CD8-positive, alpha-beta memory T cell (primary cell): Measurements from ENCODE around the gene CUX1. TPM values are rescaled to one million over a fixed set of nuclear protein-coding genes. Genes with fewer than 3 reads are reported as not detected.

Source experiments
- CTCF ChIA-PET: fragments of 350-600 bp; sonication (Branson Sonifier 250); formaldehyde crosslinking; loops from one replicate; lab custom pipeline; 2021; ENCODE audit warnings: antibody characterized with exemption; lab: Charles Lee
- POLR2A ChIA-PET: fragments of 350-600 bp; sonication (Branson Sonifier 250); formaldehyde crosslinking; loops from one replicate; lab custom pipeline; 2021; ENCODE audit warnings: antibody characterized with exemption; lab: Charles Lee
- DNase-seq, 5 donors: peaks; one replicate each; pipeline versions ENCODE4 v3.0.0 to v3.0.0-alpha.2; 2020 to 2022; ENCODE audit warnings: mixed read lengths in 1 of 5
- H3K27ac ChIP-seq: one replicate; pipeline ENCODE4 v1.7.0; 2013; ENCODE audit warnings: low read depth, mild to moderate bottlenecking, low read length, moderate library complexity
- H3K27me3 ChIP-seq: 2 replicates; pipeline ENCODE4 v1.7.0; 2013; ENCODE audit warnings: low read length, mild to moderate bottlenecking; ENCODE audit not compliant: insufficient read depth, poor library complexity, severe bottlenecking
- H3K36me3 ChIP-seq: 2 replicates; pipeline ENCODE4 v1.7.0; 2013; ENCODE audit warnings: mild to moderate bottlenecking, low read length, moderate library complexity; ENCODE audit not compliant: insufficient read depth
- H3K4me1 ChIP-seq: 2 replicates; pipeline ENCODE4 v1.7.0; 2013; ENCODE audit warnings: mild to moderate bottlenecking, low read length, moderate library complexity; ENCODE audit not compliant: insufficient read depth
- H3K4me3 ChIP-seq: 2 replicates; pipeline ENCODE4 v1.7.0; 2013; ENCODE audit warnings: mild to moderate bottlenecking, low read length
- H3K9me3 ChIP-seq: 2 replicates; pipeline ENCODE4 v1.7.0; 2013; ENCODE audit warnings: mild to moderate bottlenecking, low read length
- H3K27ac Mint-ChIP-seq, 8 donors: one replicate each; pipeline ENCODE4 v1.8.0; 2020 to 2021; ENCODE audit warnings: mixed read lengths in 8 of 8, mild to moderate bottlenecking in 6 of 8, inconsistent platforms in 3 of 8, moderate library complexity in 3 of 8
- H3K27me3 Mint-ChIP-seq, 2 donors: one replicate each; pipeline ENCODE4 v1.8.0; 2020 to 2021; ENCODE audit warnings: mixed read lengths in 2 of 2, mild to moderate bottlenecking in 1 of 2, moderate library complexity in 1 of 2
- H3K36me3 Mint-ChIP-seq, 3 donors: one replicate each; pipeline ENCODE4 v1.8.0; 2020 to 2021; ENCODE audit warnings: mixed read lengths in 3 of 3, inconsistent platforms in 1 of 3, mild to moderate bottlenecking in 1 of 3
- H3K4me1 Mint-ChIP-seq, 3 donors: one replicate each; pipeline ENCODE4 v1.8.0; 2020 to 2021; ENCODE audit warnings: mixed read lengths in 3 of 3, inconsistent platforms in 1 of 3, mild to moderate bottlenecking in 1 of 3
- H3K4me3 Mint-ChIP-seq, 7 donors: one replicate each; pipeline ENCODE4 v1.8.0; 2020 to 2021; ENCODE audit warnings: mixed read lengths in 7 of 7, mild to moderate bottlenecking in 6 of 7, moderate library complexity in 4 of 7, inconsistent platforms in 2 of 7
- H3K9me3 Mint-ChIP-seq, 5 donors: one replicate each; pipeline ENCODE4 v1.8.0; 2020 to 2022; ENCODE audit warnings: mixed read lengths in 5 of 5, mild to moderate bottlenecking in 3 of 5, moderate library complexity in 2 of 5, inconsistent platforms in 1 of 5
- polyA plus RNA-seq: library from polyadenylated mRNA; unstranded; fragments of 300-500 nt; fragmentation: Illumina TruSeq; gene quantifications from one replicate; pipeline ENCODE4 v1.2.3, GENCODE V29; 2021
- total RNA-seq, 2 experiments: library from RNA; stranded (reverse); gene quantifications; one replicate each; pipeline ENCODE4 v1.2.3, GENCODE V29; 2021

CUX1 gene
- total and polyA plus RNA-seq, 3 experiments from 2014 or later = 23.2 to 26.4 (median 23.6) TPM

DNA sequence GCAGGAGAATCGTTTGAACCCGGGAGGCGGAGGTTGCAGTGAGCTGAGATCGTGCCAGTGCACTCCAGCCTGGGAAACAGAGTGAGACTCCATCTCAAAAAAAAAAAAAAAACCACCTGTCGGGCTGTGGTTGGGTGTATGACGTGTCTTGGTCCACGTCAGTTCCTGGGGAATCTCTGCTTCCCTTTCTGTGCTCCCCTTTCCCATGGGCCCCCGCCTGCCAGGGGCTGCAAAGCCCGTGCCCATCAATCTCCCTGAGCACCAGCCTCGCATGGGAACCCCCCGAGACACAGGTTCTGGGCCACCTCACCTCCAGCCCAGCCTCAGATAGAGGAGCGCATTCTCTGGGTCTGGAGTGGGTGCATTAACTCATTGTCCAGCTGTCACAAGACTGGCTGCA is 467.0 kb downstream of the CUX1 start:
- H3K27ac Mint-ChIP-seq = peak overlapping the region in 6 of 8 donors; percentile 43 to 84 (median 81)
- H3K36me3 Mint-ChIP-seq = no peaks in the 10 kb centered on the region
- peak overlapping the region; percentile 54 to 93 (median 80) for H3K4me3 Mint-ChIP-seq
- H3K27me3 Mint-ChIP-seq = no peaks in the 10 kb centered on the region
- ChIA-PET POLR2A (no interaction called here), CTCF (no interaction called here)
- no peaks in the 10 kb centered on the region for H3K9me3 ChIP-seq
- no peaks in the 10 kb centered on the region for H3K27me3 ChIP-seq
- H3K4me1 Mint-ChIP-seq = peaks cover 19 to 31% (median 22%) of the 10 kb centered on the region in 3 donors
- no peak overlapping the region for H3K27ac ChIP-seq
- no peaks in the 10 kb centered on the region for H3K36me3 ChIP-seq
- H3K4me3 ChIP-seq = no peak overlapping the region
- peaks cover 14% of the 10 kb centered on the region for H3K4me1 ChIP-seq
- peak in 2 of 5 donors; percentile 23 to 35 for DNase-seq
- H3K9me3 Mint-ChIP-seq = peaks cover 0 to 2% (median 0%) of the 10 kb centered on the region in 5 donors

DNA sequence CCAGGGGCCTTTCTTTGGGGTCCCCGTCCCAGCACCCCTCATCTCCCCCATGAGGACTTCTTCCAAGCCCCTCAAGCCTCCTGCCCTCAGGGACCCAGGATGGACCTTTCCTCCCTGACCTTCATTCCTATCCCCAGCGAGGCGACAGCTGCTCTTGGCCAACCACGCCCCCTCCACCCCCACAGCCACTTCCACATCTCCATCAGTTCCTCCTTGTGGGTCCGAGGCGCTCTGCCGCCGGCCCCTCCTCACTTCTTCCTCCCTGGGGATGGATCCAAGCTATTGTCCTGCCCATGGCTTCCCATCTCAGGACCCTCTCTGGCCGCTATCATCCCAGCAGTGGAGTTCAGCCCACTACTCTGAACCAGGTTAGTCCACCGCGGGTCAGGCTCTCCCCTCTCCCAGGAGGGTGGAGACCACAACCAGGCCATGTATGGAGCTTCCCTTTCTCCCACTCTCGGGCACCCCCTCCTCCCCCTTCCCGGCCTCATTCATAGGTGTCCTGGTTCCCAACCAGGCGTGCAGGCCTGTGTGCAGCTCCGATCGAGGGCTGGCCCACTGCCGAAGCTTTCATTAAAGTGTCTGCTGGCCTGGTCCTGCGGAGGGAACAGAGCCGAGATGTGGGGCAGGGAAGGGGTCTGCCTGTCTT is 467.6 kb downstream of the CUX1 start:
- DNase-seq = no peak
- H3K4me1 Mint-ChIP-seq = peaks cover 18 to 30% (median 22%) of the 10 kb centered on the region in 3 donors
- CTCF ChIA-PET = interaction anchor here (1.0 kb wide), 1 partner anchor 106 kb away, joined by 4 read pairs; no protein-coding TSS in a partner anchor
- H3K27me3 Mint-ChIP-seq = no peaks in the 10 kb centered on the region
- Histone ChIP-seq H3K9me3 (no peaks in the 10 kb centered on the region), H3K27me3 (no peaks in the 10 kb centered on the region), H3K4me3 (no peak overlapping the region), H3K27ac (no peak overlapping the region), H3K4me1 (peaks cover 14% of the 10 kb centered on the region), H3K36me3 (no peaks in the 10 kb centered on the region)
- H3K9me3 Mint-ChIP-seq = peaks cover 0 to 2% (median 0%) of the 10 kb centered on the region in 5 donors
- peak overlapping the region in 5 of 8 donors; percentile 43 to 84 (median 81) for H3K27ac Mint-ChIP-seq
- H3K4me3 Mint-ChIP-seq = peak overlapping the region; percentile 54 to 93 (median 82)
- POLR2A ChIA-PET = no interaction called here
- no peaks in the 10 kb centered on the region for H3K36me3 Mint-ChIP-seq

DNA sequence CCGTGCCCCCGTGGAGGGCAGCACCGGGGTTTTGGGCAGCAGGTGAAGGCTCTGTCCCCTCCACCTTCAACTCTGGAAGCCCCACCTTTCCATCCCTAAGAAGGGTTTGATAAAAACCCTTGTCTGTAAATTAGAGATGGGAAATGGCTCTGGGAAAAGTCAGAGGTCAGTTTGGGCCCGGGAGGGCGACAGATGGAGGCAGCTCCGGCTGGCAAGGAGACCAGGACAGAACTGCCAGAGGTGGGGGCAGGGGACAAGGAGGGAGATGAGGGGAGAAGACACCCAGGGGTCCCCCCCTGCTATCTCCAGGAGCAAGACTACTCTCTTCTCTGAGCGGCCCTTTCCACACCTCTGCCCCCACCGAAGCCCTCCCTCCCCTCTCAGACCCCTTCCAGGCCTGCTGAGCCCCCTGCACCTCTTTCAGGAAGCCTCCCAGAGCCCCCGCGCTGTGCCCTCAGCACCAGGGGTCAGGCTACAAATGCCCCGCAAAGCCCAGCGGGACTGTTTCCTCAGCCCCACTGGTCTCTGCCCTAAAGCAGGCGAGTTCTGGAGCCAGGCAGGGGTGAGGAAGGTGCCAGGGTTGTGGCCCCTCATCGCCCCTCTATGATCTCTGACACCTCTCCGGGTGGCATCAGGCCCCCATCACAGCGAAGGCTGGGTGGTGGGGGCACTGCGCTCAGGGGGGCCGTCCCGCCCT is 468.3 kb downstream of the CUX1 start:
- H3K36me3 Mint-ChIP-seq = no peaks in the 10 kb centered on the region
- Histone ChIP-seq H3K9me3 (no peaks in the 10 kb centered on the region), H3K27me3 (no peaks in the 10 kb centered on the region), H3K27ac (no peak overlapping the region), H3K4me3 (peak overlapping the region; percentile 37), H3K4me1 (peaks cover 14% of the 10 kb centered on the region), H3K36me3 (no peaks in the 10 kb centered on the region)
- ChIA-PET POLR2A (no interaction called here), CTCF (interaction anchor here (1.0 kb wide), 1 partner anchor 106 kb away, joined by 4 read pairs; no protein-coding TSS in a partner anchor)
- H3K27ac Mint-ChIP-seq = peak overlapping the region in 4 of 8 donors; percentile 43 to 81 (median 76)
- H3K9me3 Mint-ChIP-seq = peaks cover 0 to 2% (median 0%) of the 10 kb centered on the region in 5 donors
- peak overlapping the region; percentile 73 to 93 (median 82) for H3K4me3 Mint-ChIP-seq
- peaks cover 18 to 30% (median 22%) of the 10 kb centered on the region in 3 donors for H3K4me1 Mint-ChIP-seq
- peaks cover 0 to 2% of the 10 kb centered on the region in 2 donors for H3K27me3 Mint-ChIP-seq
- peak in 1 of 5 donors; percentile 53 for DNase-seq

DNA sequence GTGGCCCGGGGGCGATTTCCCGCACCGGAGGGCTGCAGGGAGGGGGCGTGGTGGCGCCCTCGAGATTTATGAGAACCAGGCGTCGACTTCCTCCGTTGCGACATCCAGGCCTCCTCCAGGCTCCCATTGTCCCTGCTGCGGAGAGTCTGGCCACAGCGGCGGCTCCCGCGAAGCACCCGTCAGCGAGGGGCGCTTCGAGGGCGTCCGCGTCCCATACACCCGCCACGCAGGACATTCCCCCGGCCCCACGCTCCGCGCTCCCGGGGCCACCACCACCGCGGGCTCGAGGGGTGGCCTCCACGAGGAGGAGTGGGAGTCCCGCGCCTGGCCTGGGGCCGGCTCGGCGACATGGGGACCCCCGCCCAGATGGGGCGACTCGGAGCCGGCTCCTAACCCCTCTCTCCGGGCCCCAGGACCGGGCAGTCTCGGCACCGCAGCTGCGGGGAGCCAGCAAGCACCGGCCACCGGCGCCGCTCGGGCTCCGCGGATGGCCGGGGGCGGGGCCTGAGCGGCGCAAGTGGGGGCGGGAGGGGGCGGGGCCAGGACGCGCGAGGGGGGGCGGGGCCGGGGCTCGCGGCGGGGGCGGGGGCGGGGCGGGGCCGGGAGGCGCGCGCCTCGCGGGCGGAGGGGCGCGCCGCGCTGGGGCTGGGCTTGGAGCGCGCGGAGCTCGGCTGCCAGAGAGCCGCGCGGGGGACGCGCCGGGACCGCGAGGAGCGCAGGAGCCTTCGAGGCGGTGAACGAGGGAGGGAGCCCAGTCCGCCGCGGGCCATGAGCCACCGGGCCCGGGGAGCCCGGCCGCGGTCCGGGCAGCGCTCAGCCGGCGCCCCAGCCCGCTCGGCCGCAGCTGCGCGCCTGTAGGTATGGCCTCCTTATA is 469.0 kb downstream of the CUX1 start, which contains the start of gene SH2B2:
TSS of gene SH2B2 (plus strand) at position 632 of the 874 bp plus-strand sequence. CDS start 13,683 bp downstream, outside the sequence.
- Histone ChIP-seq H3K4me3 (peak within 1 kb of the TSS; percentile 64), H3K27me3 (no peaks in the 10 kb centered on the region), H3K27ac (peak within 1 kb of the TSS; percentile 16), H3K36me3 (no peaks in the 10 kb centered on the region), H3K4me1 (peaks cover 14% of the 10 kb centered on the region), H3K9me3 (no peaks in the 10 kb centered on the region)
- POLR2A ChIA-PET = no interaction called here
- Mint-ChIP-seq H3K4me3 (peak within 1 kb of the TSS; percentile 76 to 93 (median 82)), H3K9me3 (peaks cover 0 to 2% (median 0%) of the 10 kb centered on the region in 5 donors), H3K27ac (peak within 1 kb of the TSS in 3 of 8 donors; percentile 43 to 74 (median 74)), H3K4me1 (peaks cover 21 to 35% (median 25%) of the 10 kb centered on the region in 3 donors), H3K27me3 (peaks cover 0 to 2% of the 10 kb centered on the region in 2 donors), H3K36me3 (no peaks in the 10 kb centered on the region)
- peak in 4 of 5 donors; percentile 40 to 71 (median 49) for DNase-seq
- CTCF ChIA-PET = no interaction called here

DNA sequence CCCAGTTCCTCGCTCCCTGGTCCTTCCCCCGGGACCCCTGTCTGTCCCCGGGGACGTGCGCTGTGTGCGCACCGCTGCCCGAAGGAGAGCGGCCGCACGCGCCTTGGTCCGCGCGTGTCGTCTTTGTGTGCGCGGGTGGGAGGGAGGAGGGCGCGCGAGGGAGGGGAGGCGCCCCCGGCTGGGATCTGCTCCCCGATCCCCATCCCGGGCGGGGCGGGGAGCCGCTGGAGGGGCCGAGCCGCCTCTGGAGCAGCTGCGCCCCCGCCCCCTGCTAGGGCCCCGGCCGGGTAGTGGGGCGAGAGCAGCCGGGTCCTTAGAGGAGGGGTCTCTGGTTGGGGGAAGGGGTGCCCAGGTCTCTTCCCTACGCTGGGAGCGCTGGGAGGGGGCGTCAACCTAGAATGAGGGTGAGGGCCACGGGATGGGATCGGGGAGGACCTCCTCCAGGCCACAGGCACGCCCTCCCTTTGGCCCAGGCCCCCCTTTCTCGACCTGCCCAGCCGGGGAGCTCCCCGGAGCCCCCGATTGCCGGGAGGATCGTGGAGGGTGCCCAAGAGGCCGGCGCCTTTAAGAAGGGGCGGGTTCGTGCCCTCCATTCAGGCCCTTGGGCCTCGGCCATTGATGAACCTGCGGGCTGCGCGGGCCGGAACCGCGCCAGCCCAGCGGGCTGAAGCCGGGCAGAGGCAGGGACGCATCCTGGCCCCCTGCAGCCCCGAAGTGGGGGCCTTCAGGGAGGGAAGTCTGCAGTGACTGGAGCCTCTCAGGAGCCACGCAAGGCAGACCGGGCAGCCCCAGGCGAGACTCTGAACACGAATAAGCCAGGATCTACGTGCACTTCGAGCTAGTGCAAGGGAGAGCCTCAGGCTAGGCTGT is 469.9 kb downstream of the CUX1 start:
- H3K9me3 Mint-ChIP-seq = peaks cover 0 to 2% (median 0%) of the 10 kb centered on the region in 5 donors
- peak overlapping the region; percentile 58 to 83 (median 61) for H3K4me3 Mint-ChIP-seq
- H3K4me1 Mint-ChIP-seq = peaks cover 25 to 41% (median 30%) of the 10 kb centered on the region in 3 donors
- Histone ChIP-seq H3K4me3 (peak overlapping the region; percentile 64), H3K4me1 (peaks cover 18% of the 10 kb centered on the region), H3K36me3 (no peaks in the 10 kb centered on the region), H3K27me3 (no peaks in the 10 kb centered on the region), H3K9me3 (no peaks in the 10 kb centered on the region), H3K27ac (no peak overlapping the region)
- H3K27ac Mint-ChIP-seq = peak overlapping the region in 1 of 8 donors; percentile 74
- H3K27me3 Mint-ChIP-seq = peaks cover 0 to 4% of the 10 kb centered on the region in 2 donors
- H3K36me3 Mint-ChIP-seq = no peaks in the 10 kb centered on the region
- ChIA-PET POLR2A (no interaction called here), CTCF (interaction anchor here (0.9 kb wide), 1 partner anchor 8 kb away, joined by 5 read pairs; no protein-coding TSS in a partner anchor)
- peak in 2 of 5 donors; percentile 20 to 55 for DNase-seq

DNA sequence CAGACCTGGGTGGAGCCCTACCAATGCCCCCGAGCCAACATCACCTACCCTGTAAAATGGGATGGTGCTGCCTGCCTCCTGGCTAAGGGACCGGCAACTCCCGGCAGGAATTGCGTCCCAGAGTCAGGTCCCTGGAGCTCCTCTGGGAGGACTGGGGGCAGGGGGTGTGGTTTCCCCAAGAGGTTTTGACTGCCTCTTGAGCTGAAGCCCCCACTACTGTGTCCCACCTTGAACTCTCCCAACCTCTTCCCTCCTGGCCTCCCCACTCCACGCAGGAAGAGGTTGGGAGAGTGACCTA is 470.5 kb downstream of the CUX1 start:
- no peaks in the 10 kb centered on the region for H3K36me3 Mint-ChIP-seq
- H3K27me3 Mint-ChIP-seq = peaks cover 0 to 4% of the 10 kb centered on the region in 2 donors
- peaks cover 18% of the 10 kb centered on the region for H3K4me1 ChIP-seq
- no peak overlapping the region for H3K27ac ChIP-seq
- CTCF ChIA-PET = interaction anchor here (0.9 kb wide), 1 partner anchor 9 kb away, joined by 5 read pairs; no protein-coding TSS in a partner anchor
- POLR2A ChIA-PET = no interaction called here
- peaks cover 0 to 2% (median 0%) of the 10 kb centered on the region in 5 donors for H3K9me3 Mint-ChIP-seq
- DNase-seq = no peak
- H3K4me3 ChIP-seq = peak overlapping the region; percentile 64
- peak overlapping the region; percentile 38 to 83 (median 61) for H3K4me3 Mint-ChIP-seq
- peaks cover 25 to 41% (median 30%) of the 10 kb centered on the region in 3 donors for H3K4me1 Mint-ChIP-seq
- no peaks in the 10 kb centered on the region for H3K9me3 ChIP-seq
- no peaks in the 10 kb centered on the region for H3K27me3 ChIP-seq
- H3K36me3 ChIP-seq = no peaks in the 10 kb centered on the region
- H3K27ac Mint-ChIP-seq = no peak overlapping the region
